Activated naive CD8-positive, alpha-beta T cell treated with anti-CD3 and anti-CD28 coated beads, Interleukin-2, amount 10 ng/mL, durations not matched to agents 7 days and 5 days (primary cell): ENCODE results near the gene TMTC4. TPM values are rescaled to one million over a fixed set of nuclear protein-coding genes. Genes with fewer than 3 reads are reported as not detected.
A peak's percentile ranks its signal among the peaks of the same experiment; 100 is the strongest.
"Not testable (repeated sequence)": the region's sequence is repeated elsewhere in the genome, so short reads cannot be mapped to it uniquely, and the experiment has no call there.

ENCODE experiments used
- ATAC-seq: fragments of 150-1000 bp; cut with Tn5 transposase; one replicate; pipeline ENCODE4 v1.10.0; 2021; ENCODE audit warnings: low read depth, moderate library complexity
- POLR2A ChIA-PET: fragments of 350-600 bp; sonication (Branson Sonifier 250); formaldehyde crosslinking; loops from one replicate; lab custom pipeline; 2021; ENCODE audit warnings: antibody characterized with exemption; lab: Charles Lee
- DNase-seq: peaks from one replicate; pipeline ENCODE4 v3.0.0; 2021
- H3K27ac Mint-ChIP-seq: one replicate; pipeline ENCODE4 v1.8.0; 2022; ENCODE audit warnings: mild to moderate bottlenecking, mixed read lengths
- H3K27me3 Mint-ChIP-seq: one replicate; pipeline ENCODE4 v1.8.0; 2022; ENCODE audit warnings: mild to moderate bottlenecking, moderate library complexity, mixed read lengths
- H3K36me3 Mint-ChIP-seq: one replicate; pipeline ENCODE4 v1.8.0; 2021; ENCODE audit warnings: mild to moderate bottlenecking, mixed read lengths
- H3K4me1 Mint-ChIP-seq: one replicate; pipeline ENCODE4 v1.8.0; 2021; ENCODE audit warnings: mixed read lengths
- H3K4me3 Mint-ChIP-seq: one replicate; pipeline ENCODE4 v1.8.0; 2022; ENCODE audit warnings: mild to moderate bottlenecking, moderate library complexity, mixed read lengths
- H3K9me3 Mint-ChIP-seq: one replicate; pipeline ENCODE4 v1.8.0; 2021; ENCODE audit warnings: mixed read lengths
- total RNA-seq, 2 experiments: library from RNA; stranded (reverse); gene quantifications; one replicate each; pipeline ENCODE4 v1.2.3, GENCODE V29; 2021

TMTC4 gene
- total RNA-seq, 2 experiments from 2014 or later = 34.6 to 38.8 TPM

- Mint-ChIP-seq H3K4me3 (peak overlapping the region; percentile 38), H3K36me3 (peaks cover 26% of the 10 kb centered on the region), H3K27me3 (no peaks in the 10 kb centered on the region), H3K27ac (peak overlapping the region; percentile 76), H3K4me1 (peaks cover 64% of the 10 kb centered on the region), H3K9me3 (peaks cover 3% of the 10 kb centered on the region)
- DNase-seq = no peak
- POLR2A ChIA-PET = interaction anchor here (0.6 to 1.5 kb wide), 3 partner anchors 11 to 90 kb away, joined by 3 to 7 read pairs (median 4); partner anchors contain the start of gene TMTC4
- peak; percentile 27 for ATAC-seq
Observed at GRCh38 chr13:100584896-100585295, 89.7 kb downstream of the TMTC4 start.

DNA sequence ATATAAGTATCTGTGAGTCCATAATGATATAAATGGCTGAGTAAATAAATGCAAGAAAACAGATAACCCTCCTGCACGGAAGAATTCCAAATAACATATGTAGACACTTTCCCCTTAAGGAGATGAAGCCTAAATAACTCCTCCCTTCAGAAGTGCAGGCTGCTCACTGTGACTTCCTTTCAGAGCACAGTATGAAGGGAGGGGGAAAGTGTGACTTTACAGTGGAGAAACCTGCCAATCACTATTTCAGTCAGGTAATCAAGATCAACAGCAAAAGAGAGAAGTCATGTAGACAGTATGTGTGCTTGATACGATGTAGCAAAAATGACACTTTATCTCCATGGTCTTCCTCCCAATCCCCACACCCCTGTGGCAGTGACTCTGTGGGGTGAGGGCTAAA, 93.1 kb downstream of the TMTC4 start:
- peak; percentile 73 for ATAC-seq
- Mint-ChIP-seq H3K4me1 (peaks cover 47% of the 10 kb centered on the region), H3K36me3 (peaks cover 28% of the 10 kb centered on the region), H3K9me3 (peaks cover 3% of the 10 kb centered on the region), H3K27ac (peak overlapping the region; percentile 77), H3K4me3 (peak overlapping the region; percentile 68), H3K27me3 (no peaks in the 10 kb centered on the region)
- POLR2A ChIA-PET = no interaction called here
- no peak for DNase-seq

DNA sequence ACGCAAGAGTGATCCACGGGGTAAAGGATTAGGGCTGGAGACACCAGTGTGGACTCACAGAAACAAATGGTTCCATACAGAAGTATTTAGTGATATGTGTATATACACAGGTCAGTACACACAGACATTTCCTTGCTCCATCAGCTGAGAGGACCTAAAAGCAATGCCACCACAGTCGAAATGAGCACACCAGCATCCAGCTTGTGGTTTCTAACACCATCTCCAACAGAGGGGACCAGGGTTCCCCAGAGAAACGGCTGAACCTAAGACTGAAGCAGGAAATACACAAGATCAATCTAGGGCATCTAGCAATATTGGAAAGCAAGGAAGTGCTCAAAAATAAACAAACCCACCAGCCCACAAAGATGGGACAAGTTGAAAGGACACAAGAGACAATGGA, 93.6 kb downstream of the TMTC4 start:
- POLR2A ChIA-PET = interaction anchor here (0.6 kb wide), 1 partner anchor 1077 kb away, joined by 4 read pairs; no protein-coding TSS in a partner anchor
- ATAC-seq = no peak

GRCh38 chr13:100580045-100580444, 94.5 kb downstream of the TMTC4 start:
- H3K4me3 Mint-ChIP-seq = no peak overlapping the region
- no peak overlapping the region for H3K27ac Mint-ChIP-seq
- H3K4me1 Mint-ChIP-seq = peaks cover 45% of the 10 kb centered on the region
- H3K9me3 Mint-ChIP-seq = peaks cover 3% of the 10 kb centered on the region
- POLR2A ChIA-PET = no interaction called here
- no peaks in the 10 kb centered on the region for H3K27me3 Mint-ChIP-seq
- H3K36me3 Mint-ChIP-seq = peaks cover 30% of the 10 kb centered on the region
- ATAC-seq (no peak), DNase-seq (no peak)

More for the DNA sequence above, 93.6 kb downstream of the TMTC4 start:
- no peak for DNase-seq
- Mint-ChIP-seq H3K36me3 (peaks cover 30% of the 10 kb centered on the region), H3K27me3 (no peaks in the 10 kb centered on the region), H3K4me3 (peak overlapping the region; percentile 68), H3K4me1 (peaks cover 45% of the 10 kb centered on the region), H3K27ac (peak overlapping the region; percentile 77), H3K9me3 (peaks cover 3% of the 10 kb centered on the region)

- POLR2A ChIA-PET = interaction anchor here (1.4 kb wide), 1 partner anchor 97 kb away, joined by 5 read pairs; the partner anchor contains the start of gene TMTC4
Observed at GRCh38 chr13:100577239-100577638, 97.4 kb downstream of the TMTC4 start.

DNA sequence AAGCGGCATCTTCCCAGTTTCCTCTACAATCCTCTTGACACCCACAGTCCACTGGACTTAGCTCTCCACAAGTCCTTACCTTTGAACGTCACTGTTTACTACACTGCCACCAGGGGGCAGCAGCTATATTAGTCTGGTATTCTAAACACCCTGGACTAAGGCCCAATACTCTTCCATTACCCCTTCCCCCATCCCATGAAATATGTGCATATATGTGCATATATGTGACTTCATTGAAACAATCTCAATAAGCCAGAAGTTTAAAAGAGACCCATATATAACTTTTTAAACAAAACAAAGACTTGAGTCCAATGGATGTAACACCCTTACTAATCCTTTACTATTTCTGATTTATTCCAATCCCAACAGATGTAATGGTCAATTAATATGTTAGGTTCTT, 101.5 kb downstream of the TMTC4 start:
- H3K27me3 Mint-ChIP-seq = no peaks in the 10 kb centered on the region
- H3K4me1 Mint-ChIP-seq = peaks cover 26% of the 10 kb centered on the region
- H3K9me3 Mint-ChIP-seq = no peaks in the 10 kb centered on the region
- POLR2A ChIA-PET = interaction anchor here (2.8 to 3.6 kb wide), 2 partner anchors 15 to 101 kb away, joined by 15 to 30 read pairs; partner anchors contain the start of genes GGACT and TMTC4
- DNase-seq (peak; percentile 61), ATAC-seq (peak; percentile 86)
- H3K4me3 Mint-ChIP-seq = no peak overlapping the region
- H3K36me3 Mint-ChIP-seq = peaks cover 4% of the 10 kb centered on the region
- H3K27ac Mint-ChIP-seq = no peak overlapping the region

More at GRCh38 chr13:100577239-100577638, 97.4 kb downstream of the TMTC4 start:
- Mint-ChIP-seq H3K36me3 (peaks cover 23% of the 10 kb centered on the region), H3K4me1 (peaks cover 45% of the 10 kb centered on the region)
- H3K4me3 Mint-ChIP-seq, ATAC-seq, H3K27me3 Mint-ChIP-seq, DNase-seq, H3K27ac Mint-ChIP-seq, H3K9me3 Mint-ChIP-seq: not testable (repeated sequence)

DNA sequence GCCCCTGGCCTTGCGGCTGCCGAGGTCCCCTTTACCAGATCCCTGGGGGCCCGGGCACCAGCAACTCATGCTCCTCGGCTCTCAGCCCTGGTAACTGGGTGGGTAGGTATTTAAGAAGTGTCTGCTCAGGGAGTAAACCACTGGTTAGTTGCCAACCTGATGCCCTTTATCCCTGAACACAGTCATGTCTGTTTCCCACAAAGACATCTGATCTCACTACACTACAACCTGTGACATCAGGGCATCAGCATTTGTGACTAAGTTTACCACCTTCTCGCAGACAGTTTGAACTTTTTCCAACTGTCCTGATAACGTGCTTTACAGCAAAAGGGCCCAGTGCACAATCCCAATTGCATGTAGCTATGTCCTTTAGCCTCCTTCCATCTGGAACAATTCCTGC, 108.1 kb downstream of the TMTC4 start:
- Mint-ChIP-seq H3K9me3 (peaks cover 2% of the 10 kb centered on the region), H3K4me3 (no peak overlapping the region), H3K4me1 (peaks cover 3% of the 10 kb centered on the region), H3K27me3 (peaks cover 2% of the 10 kb centered on the region), H3K36me3 (peaks cover 1% of the 10 kb centered on the region), H3K27ac (no peak overlapping the region)
- DNase-seq = no peak
- POLR2A ChIA-PET = no interaction called here
- ATAC-seq = no peak

DNA sequence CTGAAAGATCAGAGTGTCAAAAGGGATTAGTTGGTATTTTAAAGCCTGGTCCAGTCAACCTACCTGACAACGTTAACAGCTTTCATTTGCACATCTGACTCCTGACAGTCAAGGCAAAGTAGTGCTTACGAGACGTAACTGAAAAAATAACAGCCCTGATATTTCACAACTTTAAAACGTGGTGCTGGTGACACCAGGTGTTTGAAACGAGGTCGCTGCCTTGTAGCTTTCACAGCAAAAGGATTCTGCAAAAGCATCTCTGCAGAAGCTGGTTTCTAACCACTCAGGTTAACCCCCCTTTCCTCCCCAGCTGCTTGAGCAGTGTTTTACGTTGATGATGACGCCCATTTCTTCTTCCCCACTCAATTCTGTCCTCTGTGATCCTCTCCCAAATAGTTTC, 109.3 kb downstream of the TMTC4 start:
- DNase-seq (no peak), ATAC-seq (peak; percentile 22)
- Mint-ChIP-seq H3K4me3 (no peak overlapping the region), H3K4me1 (peaks cover 3% of the 10 kb centered on the region), H3K9me3 (peaks cover 2% of the 10 kb centered on the region), H3K27ac (no peak overlapping the region), H3K27me3 (peaks cover 2% of the 10 kb centered on the region), H3K36me3 (peaks cover 1% of the 10 kb centered on the region)
- POLR2A ChIA-PET = no interaction called here

GRCh38 chr13:100564444-100565223, 110.0 kb downstream of the TMTC4 start:
- peaks cover 3% of the 10 kb centered on the region for H3K4me1 Mint-ChIP-seq
- H3K36me3 Mint-ChIP-seq = peaks cover 1% of the 10 kb centered on the region
- no peak for ATAC-seq
- no peak overlapping the region for H3K4me3 Mint-ChIP-seq
- DNase-seq = no peak
- H3K27me3 Mint-ChIP-seq = peaks cover 2% of the 10 kb centered on the region
- no peak overlapping the region for H3K27ac Mint-ChIP-seq
- H3K9me3 Mint-ChIP-seq = peaks cover 2% of the 10 kb centered on the region
- POLR2A ChIA-PET = interaction anchor here (0.6 kb wide), 1 partner anchor 690 kb away, joined by 3 read pairs; no protein-coding TSS in a partner anchor

- H3K9me3 Mint-ChIP-seq = peaks cover 2% of the 10 kb centered on the region
- H3K27me3 Mint-ChIP-seq = peaks cover 2% of the 10 kb centered on the region
- peaks cover 1% of the 10 kb centered on the region for H3K36me3 Mint-ChIP-seq
- H3K4me3 Mint-ChIP-seq = no peak overlapping the region
- DNase-seq (no peak), ATAC-seq (no peak)
- H3K4me1 Mint-ChIP-seq = peaks cover 3% of the 10 kb centered on the region
- H3K27ac Mint-ChIP-seq = no peak overlapping the region
- POLR2A ChIA-PET = interaction anchor here (0.6 kb wide), 1 partner anchor 691 kb away, joined by 3 read pairs; no protein-coding TSS in a partner anchor
Observed at GRCh38 chr13:100563779-100564178, 110.8 kb downstream of the TMTC4 start.

DNA sequence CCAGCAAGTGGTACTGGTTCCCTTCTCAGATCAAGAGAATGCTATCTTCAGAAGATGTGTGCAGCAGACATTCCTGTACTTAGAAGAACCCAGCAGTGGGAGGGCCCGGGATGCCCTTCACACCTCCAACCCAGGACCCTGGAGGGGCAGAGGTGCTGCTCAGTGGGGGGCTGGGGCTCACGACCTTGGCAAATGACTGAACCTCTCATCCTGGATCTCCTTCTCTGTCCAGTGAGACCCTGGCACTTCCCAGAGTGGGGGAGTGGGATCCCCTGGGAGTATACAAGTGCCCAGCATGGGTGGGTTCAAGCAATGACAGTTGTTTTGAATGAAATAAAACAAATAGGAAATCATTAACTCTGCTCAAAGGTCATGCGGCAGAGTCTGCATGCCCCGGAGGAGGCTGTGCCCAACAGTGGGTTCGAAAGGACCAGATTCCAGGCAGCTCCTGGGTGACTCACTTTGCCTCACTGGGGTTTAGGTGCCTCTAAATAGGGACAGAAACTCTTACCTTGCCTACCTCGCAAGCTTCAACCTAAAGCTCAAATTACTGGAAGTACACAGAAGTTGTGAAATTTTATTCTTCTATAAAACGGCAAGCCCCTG, 112.9 kb downstream of the TMTC4 start:
- Mint-ChIP-seq H3K4me3 (no peak overlapping the region), H3K27me3 (peaks cover 2% of the 10 kb centered on the region), H3K4me1 (peaks cover 3% of the 10 kb centered on the region), H3K9me3 (no peaks in the 10 kb centered on the region), H3K36me3 (no peaks in the 10 kb centered on the region), H3K27ac (no peak overlapping the region)
- ATAC-seq (no peak), DNase-seq (no peak)
- POLR2A ChIA-PET = no interaction called here

GRCh38 chr13:100561158-100561499, 113.5 kb downstream of the TMTC4 start:
- DNase-seq (no peak), ATAC-seq (no peak)
- H3K36me3 Mint-ChIP-seq = no peaks in the 10 kb centered on the region
- no peaks in the 10 kb centered on the region for H3K9me3 Mint-ChIP-seq
- POLR2A ChIA-PET = no interaction called here
- peaks cover 3% of the 10 kb centered on the region for H3K4me1 Mint-ChIP-seq
- no peak overlapping the region for H3K4me3 Mint-ChIP-seq
- H3K27ac Mint-ChIP-seq = no peak overlapping the region
- peaks cover 2% of the 10 kb centered on the region for H3K27me3 Mint-ChIP-seq

DNA sequence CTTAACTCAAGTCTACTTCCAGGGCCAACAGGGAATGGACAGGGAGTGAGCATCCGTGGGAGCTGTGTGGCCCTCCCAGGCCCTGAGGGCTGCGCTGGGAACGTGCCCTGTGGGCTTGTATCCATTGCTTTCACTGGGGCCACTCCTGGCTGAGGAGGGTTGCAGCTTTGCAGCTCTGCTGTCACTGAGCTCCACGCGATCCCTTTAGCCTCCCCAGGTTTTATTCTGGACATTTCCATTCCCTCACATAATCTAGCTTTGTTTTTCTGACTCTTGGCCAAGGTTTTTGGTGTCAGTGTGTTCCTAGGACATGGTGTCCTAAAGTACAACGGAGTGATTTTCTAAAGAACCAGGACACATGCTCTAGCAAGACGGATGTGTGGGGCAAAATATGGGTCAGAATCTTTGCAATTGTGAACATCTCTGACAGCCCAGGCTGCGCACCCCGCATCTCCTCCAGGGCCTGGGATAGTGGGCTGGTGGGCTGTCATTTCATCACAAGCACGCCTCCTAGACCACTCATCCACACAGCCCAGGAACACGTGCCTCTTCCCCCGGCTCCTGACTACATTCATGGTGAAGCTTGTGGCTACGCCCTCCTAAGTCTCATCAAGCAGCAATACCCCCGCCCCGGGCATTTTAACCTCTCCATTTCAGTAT, 114.0 kb downstream of the TMTC4 start:
- Mint-ChIP-seq H3K27ac (no peak overlapping the region), H3K4me1 (peaks cover 2% of the 10 kb centered on the region), H3K27me3 (peaks cover 5% of the 10 kb centered on the region), H3K36me3 (no peaks in the 10 kb centered on the region), H3K4me3 (no peak overlapping the region), H3K9me3 (no peaks in the 10 kb centered on the region)
- ATAC-seq = no peak
- DNase-seq = no peak
- POLR2A ChIA-PET = no interaction called here
